ENCODE results near the gene UBL3. TPM values are rescaled to one million over a fixed set of nuclear protein-coding genes. Genes with fewer than 3 reads are reported as not detected.

UBL3 gene
- total and polyA plus RNA-seq, 4 donors, result 37.5 to 200 (median 142) TPM

DNA sequence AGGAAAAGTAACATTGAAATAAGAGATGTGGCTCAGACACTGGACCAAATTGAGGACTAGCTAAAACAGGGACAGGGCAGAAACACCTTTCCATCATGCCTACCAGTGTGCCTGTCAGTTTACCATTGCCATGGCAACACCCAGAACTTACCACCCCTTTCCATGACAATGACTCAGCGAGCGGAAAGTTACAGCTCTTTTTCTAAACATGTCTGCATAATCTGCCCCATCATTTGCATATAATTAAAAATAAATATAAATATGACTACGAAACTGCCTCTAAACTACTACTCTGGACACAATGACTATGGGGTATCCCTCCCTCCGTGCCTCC is 96.0 kb downstream of the UBL3 start:
- no peaks in the 10 kb centered on the region for H3K9me3 ChIP-seq (ENCODE audit: control insufficient read depth, insufficient read depth, low read length)
- H3K36me3 ChIP-seq (ENCODE audit: control insufficient read depth, insufficient read depth, low read length), result no peaks in the 10 kb centered on the region
- no peak for DNase-seq (ENCODE audit: low read depth in 4 of 6, low spot score in 6 of 6)
- H3K27ac ChIP-seq (ENCODE audit: low read depth, low read length), result no peak overlapping the region
- no peaks in the 10 kb centered on the region for H3K27me3 ChIP-seq (ENCODE audit: control insufficient read depth, insufficient read depth, low read length)
- peaks cover 3% of the 10 kb centered on the region for H3K4me1 ChIP-seq (ENCODE audit: control insufficient read depth, insufficient read depth, low read length)
- no peak overlapping the region for H3K4me3 ChIP-seq (ENCODE audit: low read depth, low read length)
- WGBS (ENCODE audit: insufficient coverage), result 57% methylated on average over 1 of the region's 4 CpGs

DNA sequence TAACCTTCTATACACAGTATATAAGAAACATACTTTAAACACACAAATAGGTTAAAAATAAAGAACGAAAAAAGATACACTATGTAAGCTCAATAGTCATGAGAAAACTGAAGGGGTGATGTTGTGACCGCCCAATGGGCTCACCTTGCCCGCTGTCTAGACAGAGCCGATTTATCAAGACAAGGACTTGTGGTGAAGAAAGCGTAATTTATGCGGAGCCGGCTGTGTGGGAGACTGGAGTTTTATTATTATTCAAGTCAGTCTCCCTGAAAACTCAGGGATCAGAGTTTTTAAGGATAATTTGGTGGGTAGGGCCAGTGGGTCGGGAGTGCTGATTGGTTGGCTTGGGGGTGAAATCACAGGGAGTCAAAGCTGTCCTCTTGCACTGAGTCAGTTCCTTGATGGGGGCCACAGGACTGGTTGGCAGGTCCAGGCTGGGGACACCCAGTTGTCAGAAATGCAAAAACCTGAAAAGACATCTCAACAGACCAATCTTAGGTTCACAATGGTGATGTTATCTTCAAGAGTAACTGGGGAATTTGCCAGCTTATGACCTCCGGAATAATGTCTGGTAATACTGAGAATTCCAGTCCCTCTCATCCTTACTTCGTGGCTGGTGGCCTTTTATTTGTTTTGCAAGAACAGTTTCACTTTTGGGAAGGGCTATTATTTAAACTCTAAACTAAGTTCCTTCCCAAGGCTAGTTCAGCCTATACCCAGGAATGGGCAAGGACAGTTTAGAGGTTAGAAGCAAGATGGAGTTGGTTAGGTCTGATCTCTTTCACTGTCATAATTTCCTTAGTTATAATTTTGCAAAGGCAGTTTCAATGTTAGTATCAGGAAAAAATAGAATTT is 96.6 kb downstream of the UBL3 start:
- WGBS (ENCODE audit: insufficient coverage), result 54% methylated on average over 7 of the region's 10 CpGs
- no peaks in the 10 kb centered on the region for H3K27me3 ChIP-seq (ENCODE audit: control insufficient read depth, insufficient read depth, low read length)
- no peak for DNase-seq (ENCODE audit: low read depth in 4 of 6, low spot score in 6 of 6)
- no peak overlapping the region for H3K4me3 ChIP-seq (ENCODE audit: low read depth, low read length)
- no peaks in the 10 kb centered on the region for H3K9me3 ChIP-seq (ENCODE audit: control insufficient read depth, insufficient read depth, low read length)
- H3K4me1 ChIP-seq (ENCODE audit: control insufficient read depth, insufficient read depth, low read length), result peaks cover 3% of the 10 kb centered on the region
- no peak overlapping the region for H3K27ac ChIP-seq (ENCODE audit: low read depth, low read length)
- no peaks in the 10 kb centered on the region for H3K36me3 ChIP-seq (ENCODE audit: control insufficient read depth, insufficient read depth, low read length)

DNA sequence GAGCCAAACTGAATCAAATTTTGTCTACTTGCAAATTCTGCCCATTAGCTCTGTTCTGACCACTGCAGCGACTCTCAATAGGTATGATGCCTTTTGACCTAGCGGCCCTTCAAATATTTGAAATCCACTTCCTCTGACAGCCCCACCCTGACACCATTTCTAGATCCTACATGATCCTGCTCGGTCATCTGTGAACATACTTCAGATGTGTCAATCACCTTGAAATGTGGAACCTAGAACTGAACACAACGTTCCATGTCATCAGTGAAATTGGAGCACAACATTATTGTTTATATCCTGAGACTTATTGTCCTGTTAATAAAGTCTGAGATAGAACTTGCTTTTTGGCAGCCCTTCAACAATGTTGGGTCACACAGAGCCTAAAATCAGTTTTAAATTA is 98.2 kb downstream of the UBL3 start:
- Histone ChIP-seq H3K36me3 (ENCODE audit: control insufficient read depth, insufficient read depth, low read length) (no peaks in the 10 kb centered on the region), H3K27ac (ENCODE audit: low read depth, low read length) (no peak overlapping the region), H3K9me3 (ENCODE audit: control insufficient read depth, insufficient read depth, low read length) (no peaks in the 10 kb centered on the region), H3K27me3 (ENCODE audit: control insufficient read depth, insufficient read depth, low read length) (no peaks in the 10 kb centered on the region), H3K4me1 (ENCODE audit: control insufficient read depth, insufficient read depth, low read length) (peaks cover 3% of the 10 kb centered on the region), H3K4me3 (ENCODE audit: low read depth, low read length) (no peak overlapping the region)
- 98% methylated on average over 3 of the region's 4 CpGs for WGBS (ENCODE audit: insufficient coverage)
- no peak for DNase-seq (ENCODE audit: low read depth in 4 of 6, low spot score in 6 of 6)

DNA sequence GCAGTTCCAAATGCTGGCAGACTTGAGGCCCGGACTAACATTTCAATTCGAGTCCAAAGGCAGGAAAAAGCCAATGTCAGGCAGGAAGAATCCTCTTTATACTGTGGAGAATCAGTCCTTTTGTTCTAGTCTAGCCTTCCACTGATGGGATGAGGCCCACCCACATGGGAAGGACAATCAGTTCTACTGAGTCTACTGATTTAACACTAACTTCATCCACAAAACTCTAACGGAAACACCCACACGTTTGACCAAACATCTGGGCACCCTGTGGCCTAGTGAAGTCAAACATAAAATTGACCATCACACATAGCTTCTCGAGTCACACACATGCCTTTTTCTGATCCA is 100.3 kb downstream of the UBL3 start:
- Histone ChIP-seq H3K9me3 (ENCODE audit: control insufficient read depth, insufficient read depth, low read length) (no peaks in the 10 kb centered on the region), H3K4me3 (ENCODE audit: low read depth, low read length) (no peak overlapping the region), H3K4me1 (ENCODE audit: control insufficient read depth, insufficient read depth, low read length) (peaks cover 3% of the 10 kb centered on the region), H3K27me3 (ENCODE audit: control insufficient read depth, insufficient read depth, low read length) (no peaks in the 10 kb centered on the region), H3K36me3 (ENCODE audit: control insufficient read depth, insufficient read depth, low read length) (no peaks in the 10 kb centered on the region), H3K27ac (ENCODE audit: low read depth, low read length) (no peak overlapping the region)
- no peak for DNase-seq (ENCODE audit: low read depth in 4 of 6, low spot score in 6 of 6)
- 42% methylated on average over 2 of the region's 5 CpGs for WGBS (ENCODE audit: insufficient coverage)

DNA sequence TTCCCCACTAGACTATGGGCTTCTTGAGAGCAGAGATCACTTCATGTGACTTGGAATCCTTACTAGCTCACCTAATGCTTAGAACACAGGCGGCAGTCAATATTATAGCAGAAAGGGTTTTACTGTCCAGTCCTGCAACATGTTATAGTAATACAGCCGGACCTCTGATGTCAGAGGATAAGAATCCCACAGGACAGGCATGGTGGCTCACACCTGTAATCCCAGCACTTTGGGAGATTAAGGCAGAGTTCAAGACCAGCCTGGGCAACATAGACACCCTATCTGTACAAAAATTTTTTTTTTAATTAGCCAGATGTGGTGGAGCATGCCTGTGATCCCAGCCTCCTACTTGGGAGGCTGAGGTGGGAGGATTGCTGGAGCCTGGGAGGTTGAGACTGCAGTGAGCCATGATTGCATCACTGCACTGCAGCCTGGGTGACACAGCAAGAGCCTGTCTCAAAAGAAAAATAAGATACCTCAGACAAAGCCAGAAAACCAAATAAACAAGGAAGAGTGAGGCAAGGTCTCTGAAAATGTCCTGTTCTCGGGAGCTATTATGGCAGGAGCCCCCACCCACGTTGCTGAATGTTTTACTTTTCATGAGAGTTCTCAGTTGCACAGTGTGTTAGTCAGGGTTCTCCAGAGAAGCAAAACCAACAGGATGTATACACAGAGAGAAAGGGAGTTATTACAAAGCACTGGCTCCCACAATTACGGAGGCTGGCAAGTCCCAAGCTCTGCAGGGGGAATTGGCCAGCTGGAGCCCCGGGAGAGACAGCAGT is 100.8 kb downstream of the UBL3 start:
- WGBS (ENCODE audit: insufficient coverage), result 17% methylated on average over 3 of the region's 6 CpGs
- Histone ChIP-seq H3K27ac (ENCODE audit: low read depth, low read length) (no peak overlapping the region), H3K9me3 (ENCODE audit: control insufficient read depth, insufficient read depth, low read length) (no peaks in the 10 kb centered on the region), H3K27me3 (ENCODE audit: control insufficient read depth, insufficient read depth, low read length) (no peaks in the 10 kb centered on the region), H3K4me3 (ENCODE audit: low read depth, low read length) (no peak overlapping the region), H3K4me1 (ENCODE audit: control insufficient read depth, insufficient read depth, low read length) (peaks cover 3% of the 10 kb centered on the region), H3K36me3 (ENCODE audit: control insufficient read depth, insufficient read depth, low read length) (no peaks in the 10 kb centered on the region)
- DNase-seq (ENCODE audit: low read depth in 4 of 6, low spot score in 6 of 6), result peak in 3 of 6 donors; percentile 19 to 70 (median 41)

DNA sequence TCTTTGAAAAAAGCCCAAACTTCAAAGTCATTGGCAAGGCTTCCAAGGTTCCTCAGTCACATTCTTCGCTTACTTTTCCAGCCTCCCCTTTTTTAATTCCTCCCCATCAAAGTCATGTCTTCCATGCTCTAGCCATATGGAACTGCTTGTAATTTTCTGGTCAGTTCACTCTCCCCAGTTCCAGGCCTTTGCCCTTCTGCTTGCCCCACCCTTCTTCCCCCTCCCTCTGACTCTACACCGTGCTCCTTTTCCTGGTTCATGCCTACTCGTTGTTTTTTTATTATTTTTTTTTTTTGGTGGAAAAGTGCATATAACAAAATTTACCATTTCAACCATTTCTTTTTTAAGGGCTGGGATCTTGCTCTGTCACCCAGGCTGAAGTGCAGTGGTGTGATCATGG is 102.3 kb downstream of the UBL3 start:
- peaks cover 6% of the 10 kb centered on the region for H3K4me1 ChIP-seq (ENCODE audit: control insufficient read depth, insufficient read depth, low read length)
- no peaks in the 10 kb centered on the region for H3K27me3 ChIP-seq (ENCODE audit: control insufficient read depth, insufficient read depth, low read length)
- H3K36me3 ChIP-seq (ENCODE audit: control insufficient read depth, insufficient read depth, low read length), result no peaks in the 10 kb centered on the region
- H3K9me3 ChIP-seq (ENCODE audit: control insufficient read depth, insufficient read depth, low read length), result no peaks in the 10 kb centered on the region
- H3K27ac ChIP-seq (ENCODE audit: low read depth, low read length), result no peak overlapping the region
- no peak overlapping the region for H3K4me3 ChIP-seq (ENCODE audit: low read depth, low read length)
- WGBS (ENCODE audit: insufficient coverage), result 100% methylated on average over 1 of the region's 3 CpGs
- no peak for DNase-seq (ENCODE audit: low read depth in 4 of 6, low spot score in 6 of 6)

DNA sequence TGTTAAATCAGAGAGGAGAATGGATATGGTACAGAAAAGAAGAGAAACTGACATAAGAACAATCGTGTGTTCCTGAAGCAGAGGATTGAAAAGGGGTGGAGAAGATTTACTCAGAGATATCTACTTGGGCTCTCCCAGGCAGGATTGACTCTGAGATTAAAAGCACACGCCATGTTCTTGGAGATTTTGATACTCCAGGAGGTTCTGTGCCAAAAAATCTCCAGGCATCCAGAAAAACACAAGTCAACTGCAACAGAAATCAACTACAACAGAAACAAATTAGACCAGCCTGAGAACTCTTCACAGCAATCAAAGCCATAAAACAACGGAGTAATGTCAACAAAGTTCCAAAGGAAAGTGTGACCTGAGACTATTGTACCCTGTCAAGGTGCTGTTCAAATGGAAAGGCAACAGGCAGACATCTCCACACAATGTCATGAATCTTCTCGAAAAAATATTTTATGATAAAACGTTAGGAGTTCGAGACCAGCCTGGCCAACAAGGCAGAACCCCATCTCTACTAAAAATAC is 104.2 kb downstream of the UBL3 start:
- 61% methylated on average over 3 of the region's 6 CpGs for WGBS (ENCODE audit: insufficient coverage)
- Histone ChIP-seq H3K4me1 (ENCODE audit: control insufficient read depth, insufficient read depth, low read length) (peaks cover 11% of the 10 kb centered on the region), H3K36me3 (ENCODE audit: control insufficient read depth, insufficient read depth, low read length) (no peaks in the 10 kb centered on the region), H3K27ac (ENCODE audit: low read depth, low read length) (no peak overlapping the region), H3K27me3 (ENCODE audit: control insufficient read depth, insufficient read depth, low read length) (no peaks in the 10 kb centered on the region), H3K4me3 (ENCODE audit: low read depth, low read length) (no peak overlapping the region), H3K9me3 (ENCODE audit: control insufficient read depth, insufficient read depth, low read length) (no peaks in the 10 kb centered on the region)
- no peak for DNase-seq (ENCODE audit: low read depth in 4 of 6, low spot score in 6 of 6)

DNA sequence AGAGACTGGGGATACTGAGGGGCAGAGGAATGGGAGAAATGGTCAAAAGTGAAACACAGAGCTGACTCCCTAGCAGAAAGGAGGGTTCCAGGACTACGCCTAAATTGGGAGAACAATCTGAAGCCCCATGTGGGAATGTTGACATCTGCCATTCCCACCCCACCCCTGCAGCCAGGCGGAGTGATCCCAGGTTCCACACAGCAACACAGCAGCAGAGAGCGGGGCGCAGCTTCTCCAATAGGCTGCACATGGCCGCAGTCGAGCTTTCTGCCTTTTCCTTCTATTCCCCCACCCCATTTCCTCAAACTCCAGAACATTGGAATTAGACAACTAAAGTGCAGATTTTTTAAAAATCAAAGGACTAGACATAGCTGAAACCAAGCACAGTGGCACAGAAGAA is 104.7 kb downstream of the UBL3 start:
- WGBS (ENCODE audit: insufficient coverage), result 91% methylated on average over 4 of the region's 6 CpGs
- no peak overlapping the region for H3K4me3 ChIP-seq (ENCODE audit: low read depth, low read length)
- H3K4me1 ChIP-seq (ENCODE audit: control insufficient read depth, insufficient read depth, low read length), result peaks cover 11% of the 10 kb centered on the region
- H3K9me3 ChIP-seq (ENCODE audit: control insufficient read depth, insufficient read depth, low read length), result no peaks in the 10 kb centered on the region
- no peak overlapping the region for H3K27ac ChIP-seq (ENCODE audit: low read depth, low read length)
- H3K27me3 ChIP-seq (ENCODE audit: control insufficient read depth, insufficient read depth, low read length), result no peaks in the 10 kb centered on the region
- DNase-seq (ENCODE audit: low read depth in 4 of 6, low spot score in 6 of 6), result no peak
- no peaks in the 10 kb centered on the region for H3K36me3 ChIP-seq (ENCODE audit: control insufficient read depth, insufficient read depth, low read length)

DNA sequence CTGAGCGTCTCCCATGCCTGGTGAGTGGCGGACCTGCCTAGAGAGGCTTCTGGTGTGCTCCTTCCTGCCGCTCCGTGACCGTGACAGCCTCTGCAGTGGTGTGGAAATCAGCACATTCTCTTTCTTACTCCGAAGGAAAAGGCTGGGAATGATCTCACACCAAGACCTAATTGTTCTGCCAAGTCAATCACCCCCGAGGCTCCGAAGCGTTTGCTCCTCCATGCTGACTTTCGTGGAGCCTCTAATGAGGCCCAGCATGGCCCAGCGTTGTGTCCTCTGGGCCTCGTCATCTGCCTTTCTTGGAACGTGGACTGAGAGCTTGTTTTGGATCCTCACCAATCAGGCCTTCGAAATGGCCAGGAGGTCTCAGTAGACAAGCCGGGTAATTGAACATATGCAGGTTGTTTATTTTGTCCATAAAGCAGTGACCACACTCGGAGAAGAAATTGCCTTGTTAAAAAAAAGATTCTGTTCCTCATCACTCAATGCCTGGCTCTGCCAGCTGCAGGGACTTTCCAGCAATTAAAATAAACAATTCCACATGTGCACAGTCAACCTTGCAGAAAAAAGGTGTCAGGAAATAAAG is 107.1 kb downstream of the UBL3 start:
- H3K27ac ChIP-seq (ENCODE audit: low read depth, low read length), result peak overlapping the region; percentile 29
- DNase-seq (ENCODE audit: low read depth in 4 of 6, low spot score in 6 of 6), result peak in 5 of 6 donors; percentile 29 to 86 (median 36)

More for the DNA sequence above, 107.1 kb downstream of the UBL3 start:
- H3K4me1 ChIP-seq (ENCODE audit: control insufficient read depth, insufficient read depth, low read length), result peaks cover 8% of the 10 kb centered on the region
- H3K4me3 ChIP-seq (ENCODE audit: low read depth, low read length), result no peak overlapping the region
- no peaks in the 10 kb centered on the region for H3K36me3 ChIP-seq (ENCODE audit: control insufficient read depth, insufficient read depth, low read length)
- 26% methylated on average over 8 of the region's 16 CpGs for WGBS (ENCODE audit: insufficient coverage)
- no peaks in the 10 kb centered on the region for H3K27me3 ChIP-seq (ENCODE audit: control insufficient read depth, insufficient read depth, low read length)
- no peaks in the 10 kb centered on the region for H3K9me3 ChIP-seq (ENCODE audit: control insufficient read depth, insufficient read depth, low read length)

Data from spinal cord (tissue), 10 donors.